Neural cell (in vitro differentiated cells): ENCODE results near the gene HOXB9. TPM values are rescaled to one million over a fixed set of nuclear protein-coding genes. Genes with fewer than 3 reads are reported as not detected.

ENCODE experiments used
- H2AFZ ChIP-seq: fragments of 200-600, 300-800 bp; sonication (generic), shearing (Covaris generic); 2 replicates; pipeline ENCODE4 v1.6.0; 2014; ENCODE audit warnings: low read depth, mild to moderate bottlenecking, antibody characterized with exemption, low read length, moderate library complexity
- H3F3A ChIP-seq: fragments of 200-600 bp; shearing (Covaris generic); 2 replicates; pipeline ENCODE4 v1.6.1; 2016; ENCODE audit warnings: mild to moderate bottlenecking, moderate library complexity, mixed read lengths, antibody characterized with exemption, low read length; ENCODE audit not compliant: insufficient read depth, poor library complexity, severe bottlenecking
- H3K27ac ChIP-seq: fragments of 200-600, 300-800 bp; sonication (generic), shearing (Covaris generic); 2 replicates; pipeline ENCODE4 v1.5.1; 2014; ENCODE audit warnings: mild to moderate bottlenecking, low read length, moderate library complexity
- H3K27me3 ChIP-seq: fragments of 300-800, 200-600 bp; sonication (generic), shearing (Covaris generic); 2 replicates; pipeline ENCODE4 v1.6.0; 2014; ENCODE audit warnings: mild to moderate bottlenecking, low read depth, low read length, moderate library complexity; ENCODE audit not compliant: insufficient read depth
- H3K36me3 ChIP-seq: fragments of 300-800, 200-600 bp; sonication (generic), shearing (Covaris generic); 2 replicates; pipeline ENCODE4 v1.5.1; 2014; ENCODE audit warnings: mild to moderate bottlenecking, antibody characterized with exemption, low read length, moderate library complexity; ENCODE audit not compliant: insufficient read depth
- H3K4me2 ChIP-seq: fragments of 300-800, 200-600 bp; sonication (generic), shearing (Covaris generic); 2 replicates; pipeline ENCODE4 v1.6.0; 2014; ENCODE audit warnings: mild to moderate bottlenecking, low read length
- H3K4me3 ChIP-seq: fragments of 300-800, 200-600 bp; sonication (generic), shearing (Covaris generic); 2 replicates; pipeline ENCODE4 v1.5.1; 2014; ENCODE audit warnings: mild to moderate bottlenecking, low read length, moderate library complexity
- H3K79me2 ChIP-seq: fragments of 200-600 bp; shearing (Covaris generic); replicated peaks from 2 replicates; pipeline ENCODE4 v1.6.0; 2014; ENCODE audit warnings: mild to moderate bottlenecking, low read length, moderate library complexity; ENCODE audit not compliant: insufficient read depth
- H3K9ac ChIP-seq: fragments of 300-800, 200-600 bp; sonication (generic), shearing (Covaris generic); 2 replicates; pipeline ENCODE4 v1.6.1; 2016; ENCODE audit warnings: mild to moderate bottlenecking, low read length, mixed read lengths
- H3K9me2 ChIP-seq: fragments of 200-600 bp; shearing (Covaris generic); 2 replicates; pipeline ENCODE4 v1.6.1; 2016; ENCODE audit warnings: mild to moderate bottlenecking, low read length, mixed read lengths; ENCODE audit not compliant: insufficient read depth
- H3K9me3 ChIP-seq: fragments of 200-600, 300-800 bp; sonication (generic), shearing (Covaris generic); 2 replicates; pipeline ENCODE4 v1.6.1; 2016; ENCODE audit warnings: mild to moderate bottlenecking, mixed run types, low read length, moderate library complexity, mixed read lengths
- H4K20me1 ChIP-seq: fragments of 200-600 bp; shearing (Covaris generic); 2 replicates; pipeline ENCODE4 v1.6.1; 2016; ENCODE audit warnings: mild to moderate bottlenecking, mixed run types; ENCODE audit not compliant: insufficient read depth
- CTCF ChIP-seq: fragments of 450-650 bp; IDR thresholded peaks from 2 replicates; pipeline ENCODE4 v1.5.1; 2014; ENCODE audit warnings: antibody characterized with exemption, mild to moderate bottlenecking, moderate library complexity; ENCODE audit not compliant: poor library complexity, severe bottlenecking
- EP300 ChIP-seq: fragments of 450-650 bp; conservative IDR thresholded peaks from 2 replicates; pipeline ENCODE4 v1.6.1; 2014; ENCODE audit warnings: antibody characterized with exemption, mild to moderate bottlenecking, moderate library complexity; ENCODE audit not compliant: poor library complexity, severe bottlenecking
- EZH2 ChIP-seq: fragments of 200-600, 300-800 bp; shearing (Covaris generic), sonication (generic); IDR thresholded peaks from 2 replicates; pipeline ENCODE4 v1.6.1; 2014; ENCODE audit warnings: antibody characterized with exemption, low read length, borderline replicate concordance, mild to moderate bottlenecking; ENCODE audit not compliant: insufficient read depth, poor library complexity, severe bottlenecking
- MXI1 ChIP-seq: fragments of 450-650 bp; conservative IDR thresholded peaks from 2 replicates; pipeline ENCODE4 v1.6.1; 2014; ENCODE audit warnings: antibody characterized with exemption, mild to moderate bottlenecking; ENCODE audit not compliant: poor library complexity, severe bottlenecking
- POLR2AphosphoS5 ChIP-seq: IDR thresholded peaks from 2 replicates; pipeline ENCODE4 v1.6.1; 2012
- RAD21 ChIP-seq: fragments of 450-650 bp; conservative IDR thresholded peaks from 2 replicates; pipeline ENCODE4 v1.6.1; 2014; ENCODE audit warnings: antibody characterized with exemption, mild to moderate bottlenecking, moderate library complexity
- REST ChIP-seq: IDR thresholded peaks from 2 replicates; pipeline ENCODE4 v1.6.1; 2012; ENCODE audit warnings: borderline replicate concordance
- SMC3 ChIP-seq: fragments of 450-650 bp; conservative IDR thresholded peaks from 2 replicates; pipeline ENCODE4 v1.6.1; 2014; ENCODE audit warnings: antibody characterized with exemption, mild to moderate bottlenecking, moderate library complexity; ENCODE audit not compliant: poor library complexity
- TAF1 ChIP-seq: IDR thresholded peaks from 2 replicates; pipeline ENCODE4 v1.6.1; 2012; ENCODE audit warnings: low read depth
- polyA plus RNA-seq: library from polyadenylated mRNA; depleted of rRNA; stranded (reverse); fragments of >200 nt; gene quantifications from 2 replicates; pipeline ENCODE4 v1.2.3, GENCODE V29; 2014

HOXB9 gene
- polyA plus RNA-seq, 1 donor from 2014 or later, result not detected

- Histone ChIP-seq H3F3A (no peaks in the 10 kb centered on the region), H3K9me3 (peaks cover 4% of the 10 kb centered on the region), H4K20me1 (no peaks in the 10 kb centered on the region), H3K79me2 (no peaks in the 10 kb centered on the region), H3K4me2 (no peak overlapping the region), H3K9me2 (no peaks in the 10 kb centered on the region), H2AFZ (no peak overlapping the region), H3K36me3 (no peaks in the 10 kb centered on the region), H3K27me3 (peaks cover 100% of the 10 kb centered on the region), H3K27ac (no peak overlapping the region), H3K9ac (no peak overlapping the region), H3K4me3 (no peak overlapping the region)
- no peak for TF ChIP-seq RAD21
- TF ChIP-seq EP300, result no peak
- no peak for TF ChIP-seq EZH2
- TF ChIP-seq REST, result no peak
- TF ChIP-seq TAF1, result no peak
- TF ChIP-seq SMC3, result no peak
- TF ChIP-seq POLR2AphosphoS5, result no peak
- TF ChIP-seq CTCF, result no peak
- no peak for TF ChIP-seq MXI1
Measured at GRCh38 chr17:48644910-48645557, 18.9 kb upstream of the HOXB9 start.

GRCh38 chr17:48644159-48644558 lies 18.0 kb upstream of the HOXB9 start:
- Histone ChIP-seq H3K4me3 (no peak overlapping the region), H4K20me1 (no peaks in the 10 kb centered on the region), H3K9ac (no peak overlapping the region), H3F3A (no peaks in the 10 kb centered on the region), H3K27ac (no peak overlapping the region), H3K27me3 (peaks cover 100% of the 10 kb centered on the region), H3K79me2 (no peaks in the 10 kb centered on the region), H2AFZ (no peak overlapping the region), H3K9me2 (no peaks in the 10 kb centered on the region), H3K9me3 (peaks cover 4% of the 10 kb centered on the region), H3K36me3 (no peaks in the 10 kb centered on the region), H3K4me2 (no peak overlapping the region)
- TF ChIP-seq EP300 (no peak), MXI1 (no peak), POLR2AphosphoS5 (no peak), TAF1 (no peak), EZH2 (no peak)
